Erythroblast (primary cell): ENCODE results near the gene ZSCAN5C.

Experiments used
- GATA1 ChIP-seq: IDR thresholded peaks from 2 replicates; pipeline ENCODE4 v1.6.1; 2011; ENCODE audit warnings: low read depth, mild to moderate bottlenecking, control low read depth, low read length, moderate library complexity
- POLR2A ChIP-seq: IDR thresholded peaks from 2 replicates; pipeline ENCODE4 v1.6.1; 2011; ENCODE audit warnings: mild to moderate bottlenecking, low read length

GRCh38 chr19:56191115-56191514, 11.0 kb upstream of the ZSCAN5C start:
- TF ChIP-seq POLR2A (no peak), GATA1 (no peak)
